GM23338 (cell line): ENCODE data around the gene GRIA1. TPM values are rescaled to one million over a fixed set of nuclear protein-coding genes. Genes with fewer than 3 reads are reported as not detected.

Experiments
- ATAC-seq: fragments of 200-7000 bp; cut with Tn5 transposase; 3 replicates; pipeline ENCODE4 v1.9.1; 2020
- DNase-seq: peaks from one replicate; pipeline ENCODE4 v3.0.0-alpha.2; 2015; ENCODE audit warnings: low spot score
- H2AFZ ChIP-seq: fragments of 200-600 bp; sonication (generic); 2 replicates; pipeline ENCODE4 v1.8.0; 2016; ENCODE audit warnings: antibody characterized with exemption, mild to moderate bottlenecking, moderate library complexity
- H3F3A ChIP-seq: fragments of 200-600 bp; sonication (generic); replicated peaks from 2 replicates; pipeline ENCODE4 v1.8.0; 2017; ENCODE audit warnings: antibody characterized with exemption, mixed run types, low read depth
- H3K27ac ChIP-seq: fragments of 200-600 bp; sonication (generic); 2 replicates; pipeline ENCODE4 v1.6.1; 2016; ENCODE audit warnings: low read depth
- H3K27me3 ChIP-seq: fragments of 200-600 bp; sonication (generic); 2 replicates; pipeline ENCODE4 v1.8.0; 2016; ENCODE audit warnings: mild to moderate bottlenecking, mixed run types, moderate library complexity; ENCODE audit not compliant: insufficient read depth
- H3K36me3 ChIP-seq: fragments of 200-600 bp; sonication (generic); 2 replicates; pipeline ENCODE4 v1.8.0; 2016; ENCODE audit warnings: mild to moderate bottlenecking; ENCODE audit not compliant: insufficient read depth
- H3K4me1 ChIP-seq: fragments of 200-600 bp; sonication (generic); 2 replicates; pipeline ENCODE4 v1.8.0; 2016; ENCODE audit warnings: mild to moderate bottlenecking, moderate library complexity; ENCODE audit not compliant: insufficient read depth
- H3K4me2 ChIP-seq: fragments of 200-600 bp; sonication (generic); 2 replicates; pipeline ENCODE4 v1.7.1; 2017; ENCODE audit warnings: mixed run types
- H3K4me3 ChIP-seq: fragments of 200-600 bp; sonication (generic); 2 replicates; pipeline ENCODE4 v1.6.1; 2016; ENCODE audit warnings: mixed run types
- H3K79me2 ChIP-seq: fragments of 200-600 bp; sonication (generic); replicated peaks from 2 replicates; pipeline ENCODE4 v1.8.0; 2017; ENCODE audit warnings: mild to moderate bottlenecking; ENCODE audit not compliant: insufficient read depth
- H3K9me2 ChIP-seq: fragments of 200-600 bp; sonication (generic); 2 replicates; pipeline ENCODE4 v1.8.0; 2017; ENCODE audit not compliant: insufficient read depth
- H4K20me1 ChIP-seq: fragments of 200-600 bp; sonication (generic); replicated peaks from 2 replicates; pipeline ENCODE4 v1.8.0; 2017; ENCODE audit warnings: mild to moderate bottlenecking; ENCODE audit not compliant: insufficient read depth
- H3K27ac Mint-ChIP-seq: 2 replicates; pipeline ENCODE4 v1.8.0; 2020; ENCODE audit warnings: inconsistent platforms, mild to moderate bottlenecking, moderate library complexity, mixed read lengths
- H3K27me3 Mint-ChIP-seq: 3 replicates; pipeline ENCODE4 v1.8.0; 2022; ENCODE audit warnings: low read depth, mild to moderate bottlenecking, moderate library complexity, mixed read lengths, inconsistent platforms; ENCODE audit not compliant: insufficient read depth, poor library complexity
- H3K36me3 Mint-ChIP-seq: 3 replicates; pipeline ENCODE4 v1.8.0; 2021; ENCODE audit warnings: low read depth, mild to moderate bottlenecking, inconsistent platforms, moderate library complexity, mixed read lengths
- H3K4me1 Mint-ChIP-seq: 3 replicates; pipeline ENCODE4 v1.8.0; 2020; ENCODE audit warnings: mild to moderate bottlenecking, inconsistent platforms, mixed read lengths
- H3K4me3 Mint-ChIP-seq: 3 replicates; pipeline ENCODE4 v1.8.0; 2021; ENCODE audit warnings: moderate library complexity, mild to moderate bottlenecking, inconsistent platforms, mixed read lengths
- H3K9me3 Mint-ChIP-seq: 3 replicates; pipeline ENCODE4 v1.8.0; 2020; ENCODE audit warnings: moderate library complexity, mild to moderate bottlenecking, inconsistent platforms, mixed read lengths
- CREB1 ChIP-seq: fragments of 250-450 bp; sonication (Bioruptor Pico); IDR thresholded peaks from 2 replicates; pipeline ENCODE4 v1.5.0; 2020; ENCODE audit warnings: low read depth, mild to moderate bottlenecking, moderate library complexity
- EZH2 ChIP-seq: fragments of 200-600 bp; sonication (generic); IDR thresholded peaks from one replicate; pipeline ENCODE4 v1.8.0; 2017; ENCODE audit warnings: antibody characterized with exemption, mild to moderate bottlenecking, low read depth; ENCODE audit not compliant: unreplicated experiment
- EZH2phosphoT487 ChIP-seq: fragments of 200-600 bp; sonication (generic); IDR thresholded peaks from one replicate; pipeline ENCODE4 v1.8.1; 2018; ENCODE audit warnings: antibody characterized with exemption; ENCODE audit not compliant: unreplicated experiment
- JUNB ChIP-seq: IDR thresholded peaks from one replicate; pipeline ENCODE4 v1.6.1; 2016; ENCODE audit warnings: antibody characterized with exemption; ENCODE audit not compliant: unreplicated experiment
- NANOG ChIP-seq: IDR thresholded peaks from 2 replicates; pipeline ENCODE4 v1.6.1; 2016; ENCODE audit warnings: antibody characterized with exemption, borderline replicate concordance
- POLR2AphosphoS5 ChIP-seq: IDR thresholded peaks from 2 replicates; pipeline ENCODE4 v1.6.1; 2016; ENCODE audit warnings: antibody characterized with exemption, low read depth
- REST ChIP-seq: IDR thresholded peaks from one replicate; pipeline ENCODE4 v1.6.1; 2018; ENCODE audit warnings: antibody characterized with exemption; ENCODE audit not compliant: unreplicated experiment
- STAT1 ChIP-seq: IDR thresholded peaks from one replicate; pipeline ENCODE4 v1.6.1; 2016; ENCODE audit warnings: antibody characterized with exemption; ENCODE audit not compliant: unreplicated experiment
- ZNF114 ChIP-seq: fragments of 250-450 bp; sonication (Bioruptor Pico); IDR thresholded peaks from 2 replicates; pipeline ENCODE4 v1.5.0; 2020; ENCODE audit warnings: mild to moderate bottlenecking, moderate library complexity
- ZNF331 ChIP-seq: fragments of 250-450 bp; sonication (Bioruptor Pico); IDR thresholded peaks from 2 replicates; pipeline ENCODE4 v1.5.0; 2020; ENCODE audit warnings: low read depth, mild to moderate bottlenecking, moderate library complexity
- ZNF462 ChIP-seq: fragments of 250-450 bp; sonication (Bioruptor Pico); IDR thresholded peaks from 2 replicates; pipeline ENCODE4 v1.5.0; 2020; ENCODE audit warnings: mild to moderate bottlenecking, moderate library complexity
- polyA plus RNA-seq: library from polyadenylated mRNA; unstranded; fragments of >200 nt; fragmentation: Nextera tagmentation; extraction: Ambion mirVana; gene quantifications from 2 replicates; pipeline ENCODE4 v1.2.1, GENCODE V29; 2016
- total RNA-seq: library from RNA; depleted of rRNA; stranded (reverse); fragments of >200 nt; shearing (Covaris generic); gene quantifications from 2 replicates; pipeline ENCODE4 v1.2.3, GENCODE V29; 2014
- TF ChIP-seq, protein P1 (sequence below): IDR thresholded peaks from 2 replicates; pipeline ENCODE4 v1.6.1; 2016; ENCODE audit warnings: antibody characterized with exemption
- TF ChIP-seq, protein P2 (sequence below), 2 experiments: fragments of 200-600 bp in 1 of 2; sonication (generic) in 1 of 2; conservative IDR thresholded peaks; 2 replicates each; pipeline versions ENCODE4 v1.5.1 to v1.6.1; 2016 to 2017; ENCODE audit warnings: antibody characterized with exemption in 2 of 2, low read depth in 2 of 2, mild to moderate bottlenecking in 2 of 2, moderate library complexity in 1 of 2

The GRIA1 gene
- total and polyA plus RNA-seq, 2 experiments from 2014 or later = 1.0 to 1.7 TPM

GRCh38 chr5:153613144-153613543 lies 122.7 kb downstream of the GRIA1 start:
- no peaks in the 10 kb centered on the region for H3K27me3 Mint-ChIP-seq
- H3K27ac Mint-ChIP-seq = no peak overlapping the region

More at GRCh38 chr5:153613144-153613543, 122.7 kb downstream of the GRIA1 start:
- Histone ChIP-seq H4K20me1 (no peaks in the 10 kb centered on the region), H3K27ac (no peak overlapping the region), H3K36me3 (no peaks in the 10 kb centered on the region), H3K4me2 (no peak overlapping the region), H2AFZ (no peak overlapping the region), H3K79me2 (no peaks in the 10 kb centered on the region), H3K27me3 (no peaks in the 10 kb centered on the region), H3F3A (no peaks in the 10 kb centered on the region), H3K4me1 (no peaks in the 10 kb centered on the region), H3K9me2 (no peaks in the 10 kb centered on the region), H3K4me3 (no peak overlapping the region)
- ATAC-seq (no peak), DNase-seq (no peak)
- no peaks in the 10 kb centered on the region for H3K36me3 Mint-ChIP-seq
- H3K4me1 Mint-ChIP-seq = peaks cover 5% of the 10 kb centered on the region; the same call in 2 of the 3 replicates
- no peak for TF ChIP-seq EZH2
- TF ChIP-seq STAT1 = no peak
- no peak for TF ChIP-seq NANOG
- no peak for TF ChIP-seq ZNF114 (CRISPR knock-in tag)
- TF ChIP-seq, protein P1, sequence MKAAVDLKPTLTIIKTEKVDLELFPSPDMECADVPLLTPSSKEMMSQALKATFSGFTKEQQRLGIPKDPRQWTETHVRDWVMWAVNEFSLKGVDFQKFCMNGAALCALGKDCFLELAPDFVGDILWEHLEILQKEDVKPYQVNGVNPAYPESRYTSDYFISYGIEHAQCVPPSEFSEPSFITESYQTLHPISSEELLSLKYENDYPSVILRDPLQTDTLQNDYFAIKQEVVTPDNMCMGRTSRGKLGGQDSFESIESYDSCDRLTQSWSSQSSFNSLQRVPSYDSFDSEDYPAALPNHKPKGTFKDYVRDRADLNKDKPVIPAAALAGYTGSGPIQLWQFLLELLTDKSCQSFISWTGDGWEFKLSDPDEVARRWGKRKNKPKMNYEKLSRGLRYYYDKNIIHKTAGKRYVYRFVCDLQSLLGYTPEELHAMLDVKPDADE = no peak
- TF ChIP-seq CREB1 (CRISPR knock-in tag) = no peak
- TF ChIP-seq EZH2phosphoT487 = no peak
- TF ChIP-seq POLR2AphosphoS5 = no peak
- TF ChIP-seq REST = no peak
- TF ChIP-seq, protein P2, sequence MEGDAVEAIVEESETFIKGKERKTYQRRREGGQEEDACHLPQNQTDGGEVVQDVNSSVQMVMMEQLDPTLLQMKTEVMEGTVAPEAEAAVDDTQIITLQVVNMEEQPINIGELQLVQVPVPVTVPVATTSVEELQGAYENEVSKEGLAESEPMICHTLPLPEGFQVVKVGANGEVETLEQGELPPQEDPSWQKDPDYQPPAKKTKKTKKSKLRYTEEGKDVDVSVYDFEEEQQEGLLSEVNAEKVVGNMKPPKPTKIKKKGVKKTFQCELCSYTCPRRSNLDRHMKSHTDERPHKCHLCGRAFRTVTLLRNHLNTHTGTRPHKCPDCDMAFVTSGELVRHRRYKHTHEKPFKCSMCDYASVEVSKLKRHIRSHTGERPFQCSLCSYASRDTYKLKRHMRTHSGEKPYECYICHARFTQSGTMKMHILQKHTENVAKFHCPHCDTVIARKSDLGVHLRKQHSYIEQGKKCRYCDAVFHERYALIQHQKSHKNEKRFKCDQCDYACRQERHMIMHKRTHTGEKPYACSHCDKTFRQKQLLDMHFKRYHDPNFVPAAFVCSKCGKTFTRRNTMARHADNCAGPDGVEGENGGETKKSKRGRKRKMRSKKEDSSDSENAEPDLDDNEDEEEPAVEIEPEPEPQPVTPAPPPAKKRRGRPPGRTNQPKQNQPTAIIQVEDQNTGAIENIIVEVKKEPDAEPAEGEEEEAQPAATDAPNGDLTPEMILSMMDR (conservative IDR thresholded peaks at IDR 0.05; ENCODE audit: low read depth in 2 of 2) = no peak
- no peak for TF ChIP-seq JUNB
- no peak for TF ChIP-seq ZNF331 (CRISPR knock-in tag)
- no peak for TF ChIP-seq ZNF462 (CRISPR knock-in tag)
- H3K9me3 Mint-ChIP-seq = no peaks in the 10 kb centered on the region
- no peak overlapping the region for H3K4me3 Mint-ChIP-seq
